Measurements from ENCODE around the gene HRC. TPM values are rescaled to one million over a fixed set of nuclear protein-coding genes. Genes with fewer than 3 reads are reported as not detected.

The HRC gene
- total and polyA plus RNA-seq, 2 of the 8 experiments (the other 6 are each of a cell fraction or from before 2014, with no cell fraction given) = 2.3 to 2.6 TPM

DNA sequence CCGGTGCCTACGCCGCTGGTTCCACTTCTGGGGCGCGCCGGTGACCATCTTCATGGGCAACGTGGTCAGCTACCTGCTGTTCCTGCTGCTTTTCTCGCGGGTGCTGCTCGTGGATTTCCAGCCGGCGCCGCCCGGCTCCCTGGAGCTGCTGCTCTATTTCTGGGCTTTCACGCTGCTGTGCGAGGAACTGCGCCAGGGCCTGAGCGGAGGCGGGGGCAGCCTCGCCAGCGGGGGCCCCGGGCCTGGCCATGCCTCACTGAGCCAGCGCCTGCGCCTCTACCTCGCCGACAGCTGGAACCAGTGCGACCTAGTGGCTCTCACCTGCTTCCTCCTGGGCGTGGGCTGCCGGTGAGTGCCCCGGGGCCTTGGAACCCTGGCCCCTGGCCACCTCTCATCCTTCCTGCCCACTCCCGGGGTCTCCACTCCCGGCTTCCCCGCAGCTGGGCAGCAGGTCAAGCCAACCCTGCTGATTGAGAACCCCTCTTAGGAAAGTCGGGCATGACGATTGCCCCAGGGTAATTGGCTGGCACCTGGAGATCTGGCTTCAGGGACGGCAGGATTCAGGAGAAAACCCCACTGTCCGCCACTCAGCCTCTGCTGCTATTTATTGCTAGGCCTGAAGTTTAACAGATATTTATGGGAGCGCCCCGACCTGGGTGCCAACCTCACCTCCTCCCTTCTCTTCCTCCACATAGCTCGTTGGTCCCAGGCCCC is 41.5 kb upstream of the HRC start:
- no peak for DNase-seq (ENCODE audit: low read depth in 1 of 2, low spot score in 2 of 2)
- Histone ChIP-seq H2AFZ (ENCODE audit: low read length) (no peak overlapping the region), H3K79me1 (ENCODE audit: low read depth, low read length) (no peaks in the 10 kb centered on the region), H3K27ac (ENCODE audit: low read depth, low read length) (no peak overlapping the region), H3K4me1 (replicated peaks in 1 of 4; ENCODE audit: control insufficient read depth in 3 of 4, insufficient read depth in 4 of 4, low read length in 3 of 4) (no peaks in the 10 kb centered on the region), H3K56ac (replicated peaks; ENCODE audit: insufficient read length, low read depth, low read length) (no peak overlapping the region), H3K79me2 (ENCODE audit: control insufficient read depth in 1 of 2, insufficient read depth in 2 of 2, low read length in 2 of 2) (no peaks in the 10 kb centered on the region), H2BK5ac (ENCODE audit: low read depth, low read length) (no peak overlapping the region), H2BK20ac (ENCODE audit: low read length) (no peak overlapping the region), H2BK15ac (ENCODE audit: low read length) (no peak overlapping the region), H4K5ac (ENCODE audit: insufficient read length, low read depth, low read length) (no peak overlapping the region), H3K36me3 (ENCODE audit: control insufficient read depth in 2 of 4, insufficient read depth in 4 of 4, low read length in 3 of 4) (no peaks in the 10 kb centered on the region; a peak in 2 of 8 replicates), H3K9ac (replicated peaks in 1 of 4; ENCODE audit: extremely low read depth in 1 of 4, low read depth in 3 of 4, low read length in 3 of 4) (no peak overlapping the region), H3K4ac (replicated peaks; ENCODE audit: insufficient read length, low read depth, low read length) (no peak overlapping the region), H2BK12ac (ENCODE audit: low read depth, low read length) (no peak overlapping the region), H3K23me2 (ENCODE audit: low read depth, low read length) (no peaks in the 10 kb centered on the region), H2BK120ac (replicated peaks; ENCODE audit: low read depth, low read length) (no peak overlapping the region), H2AK5ac (ENCODE audit: low read depth, low read length) (no peak overlapping the region), H3K23ac (ENCODE audit: insufficient read length) (no peak overlapping the region), H3K9me3 (ENCODE audit: insufficient read depth in 2 of 2, low read depth in 1 of 2, low read length in 1 of 2) (peaks cover 0 to 3% of the 10 kb centered on the region in 2 experiments; a peak in 1 of 4 replicates), H3K4me2 (ENCODE audit: insufficient read depth in 1 of 2, low read depth in 2 of 2, low read length in 2 of 2) (no peak overlapping the region), H3K18ac (ENCODE audit: extremely low read depth, low read length) (no peak overlapping the region), H3K4me3 (ENCODE audit: extremely low read depth in 1 of 4, insufficient read depth in 2 of 4, low read depth in 3 of 4, low read length in 4 of 4) (no peak overlapping the region), H4K20me1 (replicated peaks in 1 of 2; ENCODE audit: control insufficient read depth in 1 of 2, insufficient read depth in 2 of 2, low read length in 2 of 2) (peaks cover 0 to 2% of the 10 kb centered on the region in 2 experiments), H3K14ac (ENCODE audit: insufficient read length) (no peak overlapping the region), H4K91ac (replicated peaks; ENCODE audit: insufficient read length, low read length) (no peak overlapping the region), H4K8ac (ENCODE audit: extremely low read depth, insufficient read depth, low read length) (peak overlapping the region; percentile 68; the same call in 1 of the 2 replicates), H3K27me3 (replicated peaks in 1 of 4; ENCODE audit: control insufficient read depth in 3 of 4, extremely low read depth in 1 of 4, insufficient read depth in 3 of 4, low read length in 3 of 4) (no peaks in the 10 kb centered on the region)
- ChIA-PET CTCF (ENCODE audit: partially characterized antibody) (interaction anchor here (0.7 to 4.8 kb wide), 10 partner anchors 10 to 179 kb away, joined by 3 to 66 read pairs (median 12); no protein-coding TSS in a partner anchor), POLR2A (ENCODE audit: partially characterized antibody) (interaction anchor here (0.9 to 1.3 kb wide), 4 partner anchors 9 to 48 kb away, joined by 3 to 4 read pairs (median 4); no protein-coding TSS in a partner anchor)
- FAIRE-seq = no peak
- WGBS, 2 experiments (ENCODE audit: extremely low coverage in 1 of 2, insufficient coverage in 1 of 2, insufficient read length in 1 of 2, insufficient replicate concordance in 2 of 2, low coverage in 1 of 2, low lambda C conversion rate in 2 of 2, missing lambda C conversion rate in 1 of 2) = 90% methylated on average over 37 of the region's 40 CpGs; no CpG with 5 or more reads in 1 of the 2 experiments
- TF ChIP-seq, protein P1, sequence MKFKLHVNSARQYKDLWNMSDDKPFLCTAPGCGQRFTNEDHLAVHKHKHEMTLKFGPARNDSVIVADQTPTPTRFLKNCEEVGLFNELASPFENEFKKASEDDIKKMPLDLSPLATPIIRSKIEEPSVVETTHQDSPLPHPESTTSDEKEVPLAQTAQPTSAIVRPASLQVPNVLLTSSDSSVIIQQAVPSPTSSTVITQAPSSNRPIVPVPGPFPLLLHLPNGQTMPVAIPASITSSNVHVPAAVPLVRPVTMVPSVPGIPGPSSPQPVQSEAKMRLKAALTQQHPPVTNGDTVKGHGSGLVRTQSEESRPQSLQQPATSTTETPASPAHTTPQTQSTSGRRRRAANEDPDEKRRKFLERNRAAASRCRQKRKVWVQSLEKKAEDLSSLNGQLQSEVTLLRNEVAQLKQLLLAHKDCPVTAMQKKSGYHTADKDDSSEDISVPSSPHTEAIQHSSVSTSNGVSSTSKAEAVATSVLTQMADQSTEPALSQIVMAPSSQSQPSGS (IDR thresholded peaks at IDR 0.05; ENCODE audit: low read length) = no peak
- TF ChIP-seq TEAD4 (IDR thresholded peaks at IDR 0.05; ENCODE audit: low read depth, low read length) = no peak
- no peak for TF ChIP-seq RNF2 (IDR thresholded peaks at IDR 0.05; ENCODE audit: borderline replicate concordance, low read depth, low read length, missing control alignments, poor library complexity, severe bottlenecking)
- no peak for TF ChIP-seq EP300 (IDR thresholded peaks at IDR 0.05; ENCODE audit: borderline replicate concordance in 1 of 2, low read depth in 2 of 2, low read length in 2 of 2)
- TF ChIP-seq EZH2 (IDR thresholded peaks at IDR 0.05; ENCODE audit: low read depth, low read length, severe bottlenecking) = no peak
- no peak for TF ChIP-seq NANOG (IDR thresholded peaks at IDR 0.05; ENCODE audit: insufficient read depth, low read depth, low read length, poor library complexity, severe bottlenecking)
- TF ChIP-seq KDM4A (IDR thresholded peaks at IDR 0.05; ENCODE audit: low read depth, low read length, severe bottlenecking) = no peak
- TF ChIP-seq MAFK (IDR thresholded peaks at IDR 0.05; ENCODE audit: low read depth, low read length) = no peak
- TF ChIP-seq POU5F1 (IDR thresholded peaks at IDR 0.05; ENCODE audit: low read depth, low read length) = no peak

Measured in H1 (cell line).